Hepatocyte (in vitro differentiated cells): Measurements from ENCODE around the gene CHID1.

Source experiments
- EZH2 ChIP-seq: fragments of 200-600 bp; sonication (generic); IDR thresholded peaks from 2 replicates; pipeline ENCODE4 v1.6.1; 2016; ENCODE audit warnings: antibody characterized with exemption, mild to moderate bottlenecking, borderline replicate concordance
- EZH2phosphoT487 ChIP-seq: fragments of 200-600 bp; sonication (generic); IDR thresholded peaks from one replicate; pipeline ENCODE4 v1.6.1; 2018; ENCODE audit warnings: antibody characterized with exemption, mild to moderate bottlenecking, low read depth, moderate library complexity; ENCODE audit not compliant: unreplicated experiment, severe bottlenecking
- TF ChIP-seq, protein P1 (sequence below): fragments of 200-600 bp; sonication (generic); IDR thresholded peaks from 2 replicates; pipeline ENCODE4 v1.5.1; 2016; ENCODE audit warnings: antibody characterized with exemption, mild to moderate bottlenecking; ENCODE audit not compliant: poor library complexity

DNA sequence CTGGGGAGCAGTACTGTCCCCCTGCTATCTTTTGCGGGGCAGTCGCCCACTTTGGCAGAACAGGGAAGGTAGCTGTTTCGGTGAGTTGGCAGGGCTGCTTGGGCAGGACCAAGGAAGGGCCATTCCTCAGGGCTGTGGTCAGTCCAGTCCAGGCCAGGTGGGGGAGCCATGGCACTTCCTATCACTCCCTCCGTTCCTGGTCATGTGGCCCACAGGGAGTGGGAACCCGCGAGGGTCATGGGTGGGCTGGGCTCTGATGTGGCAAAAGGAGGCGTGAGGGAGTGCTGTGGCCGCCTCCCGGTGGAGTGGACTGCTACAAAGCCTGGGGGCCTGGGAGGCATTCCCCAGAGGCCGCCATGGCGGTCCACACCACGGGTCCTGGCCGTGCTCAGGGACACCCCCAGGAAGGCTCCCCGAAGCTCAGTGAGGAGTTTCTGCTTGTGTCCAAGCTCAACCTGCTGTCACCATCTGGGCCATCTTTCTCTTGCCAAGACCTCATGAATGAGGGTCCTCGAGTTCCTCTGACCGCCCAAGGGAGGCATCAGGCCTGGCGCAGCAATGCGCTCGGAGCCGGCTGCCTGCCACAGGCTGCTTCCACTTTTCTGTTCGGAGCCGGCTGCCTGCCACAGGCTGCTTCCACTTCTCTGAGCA is 11.9 kb downstream of the CHID1 start:
- TF ChIP-seq, protein P1, sequence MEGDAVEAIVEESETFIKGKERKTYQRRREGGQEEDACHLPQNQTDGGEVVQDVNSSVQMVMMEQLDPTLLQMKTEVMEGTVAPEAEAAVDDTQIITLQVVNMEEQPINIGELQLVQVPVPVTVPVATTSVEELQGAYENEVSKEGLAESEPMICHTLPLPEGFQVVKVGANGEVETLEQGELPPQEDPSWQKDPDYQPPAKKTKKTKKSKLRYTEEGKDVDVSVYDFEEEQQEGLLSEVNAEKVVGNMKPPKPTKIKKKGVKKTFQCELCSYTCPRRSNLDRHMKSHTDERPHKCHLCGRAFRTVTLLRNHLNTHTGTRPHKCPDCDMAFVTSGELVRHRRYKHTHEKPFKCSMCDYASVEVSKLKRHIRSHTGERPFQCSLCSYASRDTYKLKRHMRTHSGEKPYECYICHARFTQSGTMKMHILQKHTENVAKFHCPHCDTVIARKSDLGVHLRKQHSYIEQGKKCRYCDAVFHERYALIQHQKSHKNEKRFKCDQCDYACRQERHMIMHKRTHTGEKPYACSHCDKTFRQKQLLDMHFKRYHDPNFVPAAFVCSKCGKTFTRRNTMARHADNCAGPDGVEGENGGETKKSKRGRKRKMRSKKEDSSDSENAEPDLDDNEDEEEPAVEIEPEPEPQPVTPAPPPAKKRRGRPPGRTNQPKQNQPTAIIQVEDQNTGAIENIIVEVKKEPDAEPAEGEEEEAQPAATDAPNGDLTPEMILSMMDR: peak; percentile 16
- no peak for TF ChIP-seq EZH2phosphoT487
- no peak for TF ChIP-seq EZH2
